ENCODE data around the gene MEIS2.

Gene MEIS2

GRCh38 chr15:36924034-36924433, 176.3 kb downstream of the MEIS2 start:
- no peak for DNase-seq

GRCh38 chr15:36921484-36922091, 178.8 kb downstream of the MEIS2 start:
- DNase-seq: no peak

- no peak for DNase-seq
Observed at GRCh38 chr15:36917411-36918267, 182.7 kb downstream of the MEIS2 start.

GRCh38 chr15:36914960-36915808, 185.2 kb downstream of the MEIS2 start:
- DNase-seq: no peak

- no peak for DNase-seq
Observed at GRCh38 chr15:36914466-36914865, 185.9 kb downstream of the MEIS2 start.

GRCh38 chr15:36912311-36912712, 188.0 kb downstream of the MEIS2 start:
- no peak for DNase-seq

GRCh38 chr15:36911322-36911944, 188.9 kb downstream of the MEIS2 start:
- DNase-seq: no peak

- DNase-seq: no peak
Observed at GRCh38 chr15:36908991-36909390, 191.4 kb downstream of the MEIS2 start.

- DNase-seq: no peak
Observed at GRCh38 chr15:36907295-36907694, 193.1 kb downstream of the MEIS2 start.

- DNase-seq: no peak
Observed at GRCh38 chr15:36905908-36906307, 194.4 kb downstream of the MEIS2 start.

GRCh38 chr15:36904715-36905114, 195.6 kb downstream of the MEIS2 start:
- no peak for DNase-seq

GRCh38 chr15:36903922-36904556, 196.3 kb downstream of the MEIS2 start:
- no peak for DNase-seq

GRCh38 chr15:36903195-36903594, 197.2 kb downstream of the MEIS2 start:
- DNase-seq: no peak

GRCh38 chr15:36901012-36901411, 199.3 kb downstream of the MEIS2 start:
- DNase-seq: no peak

- no peak for DNase-seq
Observed at GRCh38 chr15:36899696-36900095, 200.7 kb downstream of the MEIS2 start.

- no peak for DNase-seq
Observed at GRCh38 chr15:36898536-36899126, 201.7 kb downstream of the MEIS2 start.

- no peak for DNase-seq
Observed at GRCh38 chr15:36897834-36898233, 202.5 kb downstream of the MEIS2 start.

- DNase-seq: no peak
Observed at GRCh38 chr15:36896949-36897348, 203.4 kb downstream of the MEIS2 start.

- no peak for DNase-seq
Observed at GRCh38 chr15:36894075-36894474, 206.3 kb downstream of the MEIS2 start.

GRCh38 chr15:36893276-36893675, 207.1 kb downstream of the MEIS2 start:
- DNase-seq: no peak

- DNase-seq: no peak
Observed at GRCh38 chr15:36888011-36888992, 212.0 kb downstream of the MEIS2 start.

Data from activated naive CD4-positive, alpha-beta T cell (primary cell).